Measurements from ENCODE around the gene SLC1A6.

- TF ChIP-seq CTCF (IDR thresholded peaks at IDR 0.05; ENCODE audit: poor library complexity, severe bottlenecking) (no peak), EP300 (conservative IDR thresholded peaks at IDR 0.05; ENCODE audit: poor library complexity, severe bottlenecking) (no peak), POLR2AphosphoS5 (IDR thresholded peaks at IDR 0.05) (no peak), EZH2 (IDR thresholded peaks at IDR 0.05; ENCODE audit: borderline replicate concordance, insufficient read depth, low read length, poor library complexity, severe bottlenecking) (no peak), REST (IDR thresholded peaks at IDR 0.05; ENCODE audit: borderline replicate concordance) (no peak)
Observed at GRCh38 chr19:14992780-14993179, 13.1 kb upstream of the SLC1A6 start.

Data from neural cell (in vitro differentiated cells).